ENCODE results near the gene ELFN1.

The ELFN1 gene

DNA sequence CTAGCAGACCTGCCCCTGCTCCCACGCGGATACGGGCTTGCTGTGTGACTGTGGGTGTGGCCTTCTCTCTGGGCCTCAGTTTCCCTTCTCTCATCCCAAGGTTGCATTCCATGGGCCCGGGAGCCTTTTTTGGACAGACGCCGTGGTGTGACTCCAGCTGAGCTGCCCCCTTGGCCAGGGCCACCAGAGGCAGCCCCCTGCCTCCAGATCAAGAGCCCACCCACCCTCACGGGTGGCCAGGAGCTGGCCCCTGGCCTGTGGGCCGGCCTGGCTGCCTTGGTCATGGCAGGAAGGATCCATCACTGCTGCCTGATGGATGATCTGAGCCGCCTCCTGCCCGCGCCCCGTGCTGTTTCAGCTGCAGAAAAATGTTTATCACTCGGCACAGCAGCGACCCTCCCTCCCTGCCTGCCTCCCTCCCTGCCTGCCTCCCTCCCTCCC lies 27.8 kb upstream of the ELFN1 start:
- DNase-seq (ENCODE audit: low read depth in 2 of 2) = no peak

DNA sequence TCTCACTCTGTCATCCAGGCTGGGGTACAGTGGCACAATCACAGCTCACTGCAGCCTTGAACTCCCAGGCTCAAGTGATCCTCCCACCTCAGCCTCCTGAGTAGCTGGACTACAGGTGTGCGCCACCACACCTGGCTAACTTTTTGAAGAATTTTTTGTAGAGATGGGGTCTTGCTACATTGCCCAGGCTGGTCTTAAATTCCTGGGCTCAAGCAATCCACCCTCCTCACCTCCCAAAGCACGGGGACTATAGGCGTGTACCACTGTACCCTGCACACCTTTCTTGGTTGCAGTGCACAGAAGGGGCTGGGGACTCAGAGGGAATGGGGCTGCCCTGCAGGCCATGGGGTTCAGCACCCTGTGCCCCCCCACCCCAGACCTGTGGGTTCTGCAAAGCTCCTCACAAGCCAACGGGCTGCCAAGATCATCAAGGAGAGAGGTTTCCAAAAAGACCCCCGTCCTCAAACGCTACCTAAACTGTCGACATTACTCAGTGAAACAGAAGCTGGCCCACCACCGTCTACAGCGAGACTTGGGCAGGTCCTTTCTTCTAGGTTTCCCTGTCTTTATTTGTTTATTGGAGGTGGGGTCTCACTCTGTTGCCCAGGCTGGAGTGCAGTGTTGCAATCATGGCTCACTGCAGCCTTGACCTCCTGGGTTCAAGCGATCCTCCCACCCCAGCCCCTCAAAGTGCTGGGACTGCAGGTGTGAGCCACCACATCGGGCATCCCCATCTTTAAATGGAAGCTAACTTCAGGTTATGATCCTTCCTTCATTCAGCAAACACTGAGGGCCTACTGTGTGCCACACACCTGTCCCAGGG lies 26.6 kb upstream of the ELFN1 start:
- DNase-seq (ENCODE audit: low read depth in 2 of 2) = no peak

GRCh38 chr7:1644341-1645070 lies 25.6 kb upstream of the ELFN1 start:
- DNase-seq (ENCODE audit: low read depth in 2 of 2) = no peak

- DNase-seq (ENCODE audit: low read depth in 2 of 2) = no peak
Observed at GRCh38 chr7:1645071-1645409, 25.0 kb upstream of the ELFN1 start.

DNA sequence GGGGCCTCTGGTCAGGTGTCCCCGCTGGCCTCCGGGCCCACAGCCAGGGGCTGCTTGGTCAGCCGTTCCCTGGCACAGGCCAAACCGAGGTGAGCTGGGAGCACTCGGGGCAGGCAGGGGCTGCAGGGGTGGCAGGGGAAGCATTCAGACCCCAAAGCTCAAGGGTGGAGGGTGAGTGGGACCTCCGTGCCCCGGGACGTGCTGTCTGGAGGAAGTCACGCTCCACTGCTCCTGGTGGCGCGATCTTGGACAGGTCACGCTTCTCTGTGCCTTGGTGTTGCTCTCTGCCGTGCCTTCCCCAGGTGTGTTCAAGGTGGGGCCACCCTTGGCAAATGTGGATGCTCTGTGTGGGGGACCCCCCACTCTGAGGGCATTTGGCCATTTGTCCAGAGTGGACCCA lies 24.6 kb upstream of the ELFN1 start:
- DNase-seq (ENCODE audit: low read depth in 2 of 2) = no peak

GRCh38 chr7:1646391-1646790 lies 23.7 kb upstream of the ELFN1 start:
- DNase-seq (ENCODE audit: low read depth in 2 of 2) = no peak

- DNase-seq (ENCODE audit: low read depth in 2 of 2) = no peak
Observed at GRCh38 chr7:1646957-1647891, 22.9 kb upstream of the ELFN1 start.

DNA sequence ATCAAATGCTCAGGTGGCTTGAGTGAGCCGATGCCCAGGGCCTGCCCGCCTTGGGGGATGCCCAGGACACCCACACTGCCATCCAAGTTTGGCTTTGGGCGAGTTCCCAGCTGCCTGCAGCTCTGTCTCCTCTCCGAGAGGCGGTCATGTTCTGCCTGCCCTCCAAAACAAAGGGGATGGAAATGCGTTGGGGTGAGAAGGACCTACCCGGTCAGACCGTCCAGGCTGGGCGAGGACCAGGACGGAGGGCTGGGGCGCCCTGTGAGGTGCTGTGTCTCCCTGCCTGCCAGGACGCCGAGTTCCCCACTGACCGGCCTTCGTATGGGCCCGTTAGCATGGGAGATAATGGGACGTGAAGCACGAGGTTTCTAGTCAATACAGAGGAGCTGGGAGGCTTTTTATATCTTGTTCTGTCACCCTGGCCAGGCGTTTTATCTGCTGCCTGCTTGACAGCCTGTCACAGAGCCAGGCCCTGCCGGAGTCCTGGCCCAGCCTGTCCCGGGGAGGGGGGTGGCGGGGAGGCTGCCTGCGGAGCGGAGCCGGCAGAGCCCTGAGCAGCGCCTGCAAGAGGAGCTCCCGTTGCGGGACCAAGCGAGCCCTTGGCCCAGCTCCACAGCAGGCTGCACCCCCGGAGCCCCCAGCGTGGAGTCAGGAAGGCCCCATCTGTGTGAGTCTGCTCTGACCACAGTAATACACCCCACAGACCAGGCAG lies 22.0 kb upstream of the ELFN1 start:
- no peak for DNase-seq (ENCODE audit: low read depth in 2 of 2)

DNA sequence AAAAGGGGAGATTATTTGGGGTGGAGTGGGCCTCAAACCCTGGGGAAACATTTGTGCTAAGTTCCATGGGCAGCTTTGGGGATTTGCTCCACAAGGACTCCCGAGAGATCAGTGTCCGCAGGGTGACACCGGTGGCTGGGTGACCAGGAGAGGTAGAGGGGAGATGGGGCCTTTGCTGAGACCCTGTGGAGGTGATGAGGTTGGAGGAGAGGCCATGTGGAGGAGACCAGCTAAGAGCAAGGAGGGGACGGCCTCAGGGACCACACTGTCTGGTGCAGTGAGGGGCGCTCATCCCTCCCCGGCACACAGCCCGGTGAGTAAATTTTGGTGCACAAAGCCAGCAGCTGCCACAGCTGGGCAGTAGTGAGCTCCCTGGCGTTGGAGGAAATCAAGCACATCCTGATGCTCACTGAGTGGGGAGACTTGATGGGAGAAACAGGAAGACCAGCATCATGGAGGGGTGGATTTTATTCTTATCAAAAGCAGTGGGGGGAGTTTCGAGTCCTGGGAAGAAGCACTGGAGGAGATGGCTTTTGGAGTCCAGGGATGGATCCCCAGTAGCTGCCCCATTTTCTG lies 20.2 kb upstream of the ELFN1 start:
- no peak for DNase-seq (ENCODE audit: low read depth in 2 of 2)

DNA sequence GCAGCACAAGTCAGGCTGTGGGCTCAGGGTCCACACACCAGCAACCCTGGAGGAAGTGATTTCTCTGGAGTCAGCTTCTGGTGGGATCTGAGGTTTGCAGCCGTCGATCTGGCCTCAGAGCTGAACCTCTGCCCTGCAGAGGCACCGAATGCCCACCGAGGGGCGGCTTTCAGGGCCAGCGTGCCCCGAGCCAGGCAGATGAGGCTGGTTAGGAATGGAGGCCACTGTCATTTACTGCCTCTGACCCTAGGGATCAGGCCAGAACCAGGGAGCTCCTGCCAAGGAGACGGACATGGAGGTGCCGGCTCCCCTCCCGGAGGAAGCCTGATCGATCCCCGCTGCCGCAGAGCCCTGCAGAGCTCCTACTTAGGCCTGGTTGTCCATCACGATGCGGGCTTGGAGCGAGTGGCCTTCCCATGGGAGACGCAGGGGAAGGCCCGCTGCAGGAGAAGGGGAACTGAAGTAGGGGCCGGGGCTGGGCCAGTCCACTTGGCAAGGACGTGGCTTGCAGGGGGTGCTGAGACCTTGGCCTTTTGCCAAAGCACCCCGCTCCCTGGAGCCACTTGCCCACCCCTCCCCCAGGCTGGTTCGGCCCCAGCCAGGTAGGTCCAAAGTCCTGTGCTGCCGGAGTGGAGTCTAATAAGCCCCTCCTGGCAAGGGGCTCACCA lies 19.6 kb upstream of the ELFN1 start:
- no peak for DNase-seq (ENCODE audit: low read depth in 2 of 2)

DNA sequence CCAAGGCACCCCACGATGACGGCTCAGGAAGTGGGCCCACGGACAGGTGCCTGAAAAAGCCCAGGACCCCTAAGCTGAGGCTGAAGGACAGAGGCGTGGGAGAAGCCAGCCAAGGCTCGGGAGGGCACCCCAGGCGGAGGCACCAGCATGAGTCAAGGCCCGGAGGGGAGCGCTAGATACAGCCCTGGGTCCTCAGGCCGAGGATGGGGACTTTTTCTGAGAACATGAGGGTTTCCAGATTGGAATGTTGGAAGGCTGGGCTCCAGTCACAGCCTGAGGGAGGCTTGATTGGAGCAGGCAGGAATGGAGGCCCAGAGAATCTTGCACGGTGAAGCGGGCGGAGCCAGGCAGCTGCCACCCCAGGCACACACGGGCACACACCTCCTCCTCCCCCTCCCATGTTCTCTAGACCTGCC lies 19.0 kb upstream of the ELFN1 start:
- no peak for DNase-seq (ENCODE audit: low read depth in 2 of 2)

DNA sequence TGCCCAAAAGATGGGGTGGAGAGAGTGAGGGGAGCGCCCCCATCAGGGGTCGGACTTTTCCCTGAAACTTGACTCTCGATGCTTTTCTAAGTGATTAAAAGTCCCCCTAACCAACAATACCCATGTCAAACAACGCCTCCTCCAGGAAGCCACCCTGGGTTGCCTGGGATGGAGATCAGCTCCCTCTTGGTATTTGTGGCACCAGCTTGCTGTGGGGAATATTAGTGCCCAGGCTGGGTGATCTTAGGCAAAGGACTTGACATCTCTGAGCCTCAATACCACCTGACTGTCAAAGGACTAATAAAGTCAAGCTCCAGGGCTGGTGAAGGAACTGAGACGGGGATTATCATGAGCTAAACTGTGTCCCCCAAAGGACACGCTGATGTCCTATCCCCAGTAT lies 18.2 kb upstream of the ELFN1 start:
- DNase-seq (ENCODE audit: low read depth in 2 of 2) = no peak

DNA sequence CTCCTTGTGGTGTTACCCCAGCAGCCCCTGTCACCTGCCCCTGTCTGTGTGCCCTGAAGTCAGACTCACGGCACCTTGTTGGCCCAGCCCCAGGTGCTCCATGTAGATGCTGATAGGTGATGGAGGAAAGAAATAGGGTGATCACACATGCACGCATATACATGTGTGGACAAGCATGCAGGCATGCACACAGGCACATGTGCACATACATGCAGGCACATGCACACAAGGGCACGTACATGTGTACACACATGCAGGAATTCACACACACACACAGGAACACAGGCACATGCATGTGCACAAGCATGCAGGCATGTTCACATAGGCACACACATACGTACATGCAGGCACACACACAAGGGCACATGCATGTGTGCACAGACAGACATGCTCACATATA lies 16.6 kb upstream of the ELFN1 start:
- no peak for DNase-seq (ENCODE audit: low read depth in 2 of 2)

DNA sequence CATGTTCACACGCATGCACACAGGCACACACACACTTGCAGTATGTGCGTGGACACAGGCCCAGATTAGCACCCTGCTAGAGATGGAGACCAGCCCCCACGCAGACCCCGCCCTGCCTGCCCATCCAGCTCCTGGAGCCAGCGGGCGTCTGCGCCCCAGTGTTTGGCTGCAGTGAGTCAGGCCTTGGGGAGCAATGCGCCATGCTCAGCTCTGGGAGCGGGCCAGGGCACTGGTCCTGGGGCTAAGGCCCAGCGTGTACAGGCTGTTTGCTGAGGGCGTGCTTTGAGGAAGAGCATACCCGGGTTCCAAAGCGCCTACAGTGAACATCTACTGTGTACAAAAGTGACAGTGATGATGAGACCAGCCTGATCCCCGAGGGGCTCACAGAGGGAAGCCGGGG lies 16.0 kb upstream of the ELFN1 start:
- no peak for DNase-seq (ENCODE audit: low read depth in 2 of 2)

DNA sequence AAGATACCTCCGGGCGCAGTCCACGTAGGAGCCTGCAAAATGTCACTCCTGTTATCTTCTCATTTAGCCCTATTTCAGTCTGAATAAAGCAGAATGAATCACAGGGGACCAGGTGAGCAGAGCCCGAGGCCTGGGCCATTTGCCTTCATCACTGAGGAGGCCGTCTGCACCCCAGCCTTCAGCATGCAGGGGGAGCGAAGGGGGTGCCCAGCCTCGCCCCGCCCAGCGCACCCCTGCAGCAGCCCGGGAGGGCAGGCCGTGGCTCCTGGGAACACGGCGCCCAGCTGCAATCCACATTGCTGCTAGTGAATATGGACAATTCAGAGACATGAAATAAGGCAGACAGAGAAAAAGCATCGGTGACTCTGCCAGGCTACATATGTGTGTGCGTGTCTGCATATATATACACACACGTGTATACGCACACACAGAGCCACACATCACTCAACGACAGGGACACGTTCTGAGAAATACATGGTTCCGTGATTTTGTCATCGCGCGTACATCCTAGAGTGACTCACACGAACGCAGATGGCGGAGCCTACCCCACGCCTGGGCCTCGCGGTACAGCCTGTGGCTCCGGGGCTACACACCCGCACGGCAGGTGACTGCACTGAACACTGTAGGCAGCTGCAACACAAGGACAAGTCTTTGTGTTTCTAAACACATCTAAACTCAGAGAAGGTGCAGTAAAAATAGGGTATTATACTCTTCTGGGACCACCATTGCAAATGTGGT lies 15.2 kb upstream of the ELFN1 start:
- no peak for DNase-seq (ENCODE audit: low read depth in 2 of 2)

DNA sequence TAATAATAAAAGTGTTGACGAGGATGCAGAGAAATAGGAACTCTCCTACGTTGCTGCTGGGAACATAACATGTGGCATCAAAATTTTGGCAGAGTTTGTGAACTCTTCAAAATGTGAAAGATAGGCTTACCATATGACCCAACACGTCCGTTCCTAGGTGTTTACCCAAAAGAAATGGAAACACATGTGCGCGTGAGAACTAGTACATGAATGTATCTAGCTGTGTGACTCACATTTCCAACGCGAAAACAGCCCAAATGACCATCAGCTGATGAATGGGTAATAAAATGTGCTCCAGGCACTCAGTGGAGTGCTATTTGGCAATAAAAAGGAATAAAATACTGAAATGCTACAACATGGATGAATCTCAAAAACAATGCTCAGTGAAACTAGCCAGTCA lies 10.4 kb upstream of the ELFN1 start:
- DNase-seq (ENCODE audit: low read depth in 2 of 2) = no peak

DNA sequence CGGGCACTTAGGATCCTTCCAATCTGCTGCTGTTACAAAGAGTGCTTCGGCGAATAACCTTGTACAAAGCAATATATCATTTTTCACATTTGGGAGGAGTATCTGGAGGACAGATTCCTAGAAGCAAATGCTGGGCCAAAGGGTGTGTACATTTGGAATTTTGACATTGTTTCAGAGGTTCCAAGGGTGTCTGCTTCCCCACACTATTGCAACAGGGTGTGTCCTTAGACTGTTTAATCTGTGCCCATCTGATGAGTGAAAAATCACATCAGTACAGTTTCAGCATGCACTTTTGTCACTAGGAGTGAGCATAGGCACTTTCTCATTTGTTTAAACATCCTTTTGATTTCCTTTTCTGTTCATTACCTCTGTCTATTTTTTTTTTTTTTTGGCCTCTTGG lies 8.6 kb upstream of the ELFN1 start:
- no peak for DNase-seq (ENCODE audit: low read depth in 2 of 2)

GRCh38 chr7:1662101-1662500 lies 8.0 kb upstream of the ELFN1 start:
- DNase-seq (ENCODE audit: low read depth in 2 of 2) = no peak

GRCh38 chr7:1662767-1663166 lies 7.3 kb upstream of the ELFN1 start:
- no peak for DNase-seq (ENCODE audit: low read depth in 2 of 2)

GRCh38 chr7:1663223-1663622 lies 6.9 kb upstream of the ELFN1 start:
- no peak for DNase-seq (ENCODE audit: low read depth in 2 of 2)
